Omental fat pad (tissue), 4 donors: ENCODE measurements around the gene SLC25A26. TPM values are rescaled to one million over a fixed set of nuclear protein-coding genes. Genes with fewer than 3 reads are reported as not detected.

Experiments used
- ATAC-seq: fragments of 150-250 bp; one replicate; pipeline ENCODE4 v1.9.1; 2016; ENCODE audit warnings: mild to moderate bottlenecking, moderate library complexity; ENCODE audit not compliant: low FRiP score
- DNase-seq: peaks from one replicate; pipeline ENCODE4 v3.0.0-alpha.2; 2019; ENCODE audit warnings: low spot score
- total RNA-seq, 4 donors: library from RNA; depleted of rRNA; stranded (reverse); fragments of >200 nt; gene quantifications; one replicate each; pipeline ENCODE4 v1.1.0, GENCODE V29; 2016
- TF ChIP-seq, protein P1 (sequence below), 3 donors: fragments of 450-650 bp; IDR thresholded peaks; one replicate each; pipeline ENCODE4 v1.5.1; 2016 to 2017; ENCODE audit warnings: antibody characterized with exemption in 3 of 3, mild to moderate bottlenecking in 3 of 3, moderate library complexity in 2 of 3

SLC25A26 gene
- total RNA-seq, 4 donors from 2014 or later, result 19.2 to 26.4 (median 23.0) TPM

DNA sequence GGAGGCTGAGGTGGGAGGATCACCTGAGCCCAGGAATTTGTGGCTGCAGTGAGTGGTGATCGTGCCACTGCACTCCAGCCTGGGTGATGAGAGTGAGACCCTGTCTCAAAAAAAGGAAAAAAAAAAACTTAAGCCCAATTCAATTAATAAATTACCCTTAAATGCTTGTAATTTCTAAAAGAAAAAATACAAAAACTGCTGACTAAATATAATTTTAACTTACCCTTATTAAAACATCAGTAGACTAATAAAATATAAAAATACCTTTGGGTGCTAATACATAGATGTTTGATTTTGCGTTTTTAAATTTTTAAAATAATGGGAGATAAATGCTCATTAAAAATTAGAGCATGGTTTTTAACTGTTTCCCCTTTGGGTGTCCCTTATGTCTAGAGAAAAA is 17.5 kb upstream of the SLC25A26 start:
- ATAC-seq, result no peak
- TF ChIP-seq, protein P1, sequence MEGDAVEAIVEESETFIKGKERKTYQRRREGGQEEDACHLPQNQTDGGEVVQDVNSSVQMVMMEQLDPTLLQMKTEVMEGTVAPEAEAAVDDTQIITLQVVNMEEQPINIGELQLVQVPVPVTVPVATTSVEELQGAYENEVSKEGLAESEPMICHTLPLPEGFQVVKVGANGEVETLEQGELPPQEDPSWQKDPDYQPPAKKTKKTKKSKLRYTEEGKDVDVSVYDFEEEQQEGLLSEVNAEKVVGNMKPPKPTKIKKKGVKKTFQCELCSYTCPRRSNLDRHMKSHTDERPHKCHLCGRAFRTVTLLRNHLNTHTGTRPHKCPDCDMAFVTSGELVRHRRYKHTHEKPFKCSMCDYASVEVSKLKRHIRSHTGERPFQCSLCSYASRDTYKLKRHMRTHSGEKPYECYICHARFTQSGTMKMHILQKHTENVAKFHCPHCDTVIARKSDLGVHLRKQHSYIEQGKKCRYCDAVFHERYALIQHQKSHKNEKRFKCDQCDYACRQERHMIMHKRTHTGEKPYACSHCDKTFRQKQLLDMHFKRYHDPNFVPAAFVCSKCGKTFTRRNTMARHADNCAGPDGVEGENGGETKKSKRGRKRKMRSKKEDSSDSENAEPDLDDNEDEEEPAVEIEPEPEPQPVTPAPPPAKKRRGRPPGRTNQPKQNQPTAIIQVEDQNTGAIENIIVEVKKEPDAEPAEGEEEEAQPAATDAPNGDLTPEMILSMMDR (IDR thresholded peaks at IDR 0.05), result no peak
- no peak for DNase-seq

DNA sequence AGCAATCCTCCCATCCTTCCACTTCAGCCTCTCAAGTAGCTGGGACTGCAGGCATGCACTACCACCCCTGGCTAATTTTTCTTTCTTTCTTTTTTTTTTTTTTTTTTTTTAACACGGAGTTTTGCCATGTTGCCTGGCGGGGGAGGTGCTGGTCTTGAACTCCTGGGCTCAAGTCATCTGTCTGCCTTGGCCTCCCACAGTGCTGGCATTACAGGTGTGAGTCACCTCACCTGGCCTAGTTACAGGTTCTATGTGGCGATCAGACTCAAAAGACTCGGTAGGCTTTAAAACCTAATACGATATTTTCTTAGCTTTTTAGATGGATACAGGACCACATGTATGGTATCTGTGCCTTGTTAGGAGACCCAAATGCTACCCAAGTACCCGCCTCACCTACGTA is 14.0 kb upstream of the SLC25A26 start:
- ATAC-seq (no peak), DNase-seq (no peak)
- TF ChIP-seq, protein P1 (IDR thresholded peaks at IDR 0.05), result no peak

DNA sequence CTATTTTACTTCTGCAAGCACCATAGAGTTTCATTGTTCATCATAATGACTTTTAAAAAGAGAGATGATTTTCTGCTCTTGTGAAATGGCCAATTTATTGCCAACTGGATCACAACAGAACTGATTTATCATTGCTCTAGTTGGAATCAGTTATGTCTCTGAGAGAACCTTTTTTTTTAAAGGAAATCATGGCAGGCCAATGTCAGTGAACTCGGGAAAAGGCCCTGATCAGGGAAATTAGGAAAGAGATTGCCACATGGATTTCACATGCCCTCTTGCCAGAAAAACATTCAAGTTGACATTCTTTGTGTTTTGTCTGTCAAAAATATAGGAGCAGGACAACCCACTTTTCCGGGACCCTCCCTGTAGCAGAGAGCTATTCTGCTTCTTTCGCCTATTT is 12.6 kb upstream of the SLC25A26 start:
- DNase-seq, result no peak
- ATAC-seq, result no peak
- TF ChIP-seq, protein P1 (IDR thresholded peaks at IDR 0.05), result no peak

DNA sequence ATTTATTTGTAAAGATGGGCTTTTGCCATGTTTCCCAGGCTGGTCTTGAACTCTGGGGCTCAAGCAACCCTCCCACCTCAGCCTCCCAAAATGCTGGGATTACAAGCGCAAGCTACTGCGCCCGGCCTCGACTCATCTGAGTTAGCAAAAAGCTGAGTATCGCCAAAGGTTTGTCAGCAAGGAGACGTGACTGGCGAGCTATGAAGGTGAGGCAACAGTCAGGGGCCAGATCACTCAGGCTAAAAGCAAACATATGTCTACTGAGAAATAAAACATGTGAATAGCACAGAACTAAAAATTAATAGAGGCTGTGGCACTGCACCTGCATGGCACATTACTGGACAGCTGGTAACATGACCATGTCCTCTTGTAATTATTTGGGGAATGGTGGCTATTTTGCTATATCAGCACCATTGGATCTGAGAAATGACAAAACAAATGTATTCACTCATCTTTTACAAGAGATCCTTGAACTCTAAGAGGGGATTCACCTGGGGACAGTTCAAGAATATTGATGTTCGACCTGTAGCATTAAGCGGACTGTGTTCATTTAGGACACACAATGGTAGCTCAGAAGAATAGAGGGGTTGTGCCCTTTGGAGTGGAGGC is 10.0 kb upstream of the SLC25A26 start:
- DNase-seq, result no peak
- no peak for ATAC-seq
- TF ChIP-seq, protein P1 (IDR thresholded peaks at IDR 0.05), result no peak

DNA sequence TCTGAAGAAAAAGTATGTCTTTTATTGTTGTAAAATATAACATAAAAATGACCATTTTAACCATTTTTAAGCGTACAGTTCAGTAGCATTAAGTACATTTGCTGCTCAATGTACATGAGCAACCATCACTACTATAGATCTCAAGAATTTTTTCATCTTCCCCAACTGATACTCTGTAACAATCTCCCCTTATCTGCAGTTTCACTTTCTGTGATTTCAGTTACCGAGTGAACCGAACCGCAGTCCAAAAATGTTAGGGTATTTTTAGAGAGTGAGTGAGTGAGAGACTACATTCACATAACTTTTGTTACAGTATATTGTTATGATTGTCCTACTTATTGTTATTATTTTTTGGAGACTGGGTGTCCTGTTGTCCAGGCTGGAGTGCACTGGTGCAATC is 9.0 kb upstream of the SLC25A26 start:
- ATAC-seq, result no peak
- DNase-seq, result no peak
- TF ChIP-seq, protein P1 (IDR thresholded peaks at IDR 0.05), result no peak

DNA sequence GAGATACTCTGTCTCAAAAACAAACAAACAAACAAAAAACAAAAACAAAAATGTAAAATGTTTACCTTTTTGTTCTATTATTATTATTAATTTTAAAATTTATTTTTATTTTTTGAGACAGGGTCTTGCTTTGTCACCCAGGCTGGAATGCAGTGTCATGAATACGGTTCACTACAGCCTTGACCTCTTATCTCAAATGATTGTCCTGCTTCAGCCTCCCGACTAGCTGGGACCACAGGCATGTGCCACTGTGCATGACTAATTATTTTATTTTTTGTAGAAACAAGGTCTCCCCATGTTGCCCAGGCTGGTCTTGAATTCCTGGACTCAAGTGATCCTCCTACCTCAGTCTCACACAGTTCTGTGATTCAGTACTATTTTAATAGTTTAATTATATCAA is 5.7 kb upstream of the SLC25A26 start:
- DNase-seq (no peak), ATAC-seq (no peak)
- TF ChIP-seq, protein P1 (IDR thresholded peaks at IDR 0.05), result no peak

DNA sequence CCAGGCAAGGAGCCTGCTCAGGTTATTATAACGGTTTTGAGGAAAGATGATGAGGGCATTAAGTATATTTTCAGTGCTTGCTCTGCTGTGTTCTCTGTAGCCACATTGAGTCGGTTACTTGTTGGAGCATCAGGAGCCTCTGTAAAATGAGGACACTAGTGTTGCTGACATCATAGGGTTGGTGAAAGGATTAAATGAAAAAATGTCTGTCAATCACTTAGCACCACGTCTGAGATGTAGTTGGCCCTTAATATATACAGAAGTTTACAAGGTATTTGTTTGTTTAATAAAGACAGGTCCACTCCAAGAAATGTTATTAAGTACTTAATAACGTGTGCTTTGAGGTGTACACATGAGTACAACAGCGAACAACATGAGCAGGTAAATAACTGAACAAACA is 735 bp upstream of the SLC25A26 start:
- TF ChIP-seq, protein P1 (IDR thresholded peaks at IDR 0.05), result no peak
- ATAC-seq (no peak), DNase-seq (no peak)
